H1 (cell line): ENCODE data around the gene TACC2. TPM values are rescaled to one million over a fixed set of nuclear protein-coding genes. Genes with fewer than 3 reads are reported as not detected.

Experiments used
- CTCF ChIA-PET: fragments of 300-600 bp; sonication (Branson Sonifier 250); formaldehyde crosslinking; loops from one replicate; lab custom pipeline; 2021; ENCODE audit not compliant: partially characterized antibody; lab: Charles Lee
- POLR2A ChIA-PET: fragments of 300-600 bp; sonication (Branson Sonifier 250); formaldehyde crosslinking; loops from one replicate; lab custom pipeline; 2021; ENCODE audit warnings: inconsistent platforms; ENCODE audit not compliant: partially characterized antibody; lab: Charles Lee
- DNase-seq, 2 experiments: peaks; one replicate each; pipeline versions ENCODE4 v3.0.0 to v3.0.0-alpha.2; 2010 to 2022; ENCODE audit warnings: low spot score in 2 of 2, low read depth in 1 of 2, mixed read lengths in 1 of 2
- FAIRE-seq: peaks from 2 replicates; lab custom pipeline; 2011; peaks lifted over from hg19 to GRCh38; lab: Jason Lieb, UNC
- H2AFZ ChIP-seq: 2 replicates; pipeline ENCODE4 v1.8.1; 2012; ENCODE audit warnings: low read length, inconsistent platforms
- H2AK5ac ChIP-seq: 2 replicates; pipeline ENCODE4 v1.6.1; 2013; ENCODE audit warnings: low read depth, low read length
- H2BK120ac ChIP-seq: replicated peaks from 2 replicates; pipeline ENCODE3; 2013; ENCODE audit warnings: low read depth, low read length, inconsistent platforms
- H2BK12ac ChIP-seq: 2 replicates; pipeline ENCODE4 v1.6.1; 2013; ENCODE audit warnings: low read depth, low read length
- H2BK15ac ChIP-seq: 2 replicates; pipeline ENCODE4 v1.6.1; 2013; ENCODE audit warnings: low read length
- H2BK20ac ChIP-seq: 2 replicates; pipeline ENCODE4 v1.6.1; 2013; ENCODE audit warnings: low read length
- H2BK5ac ChIP-seq: 2 replicates; pipeline ENCODE4 v1.6.1; 2013; ENCODE audit warnings: low read depth, low read length
- H3K14ac ChIP-seq: 2 replicates; pipeline ENCODE4 v1.6.1; 2013; ENCODE audit warnings: inconsistent platforms; ENCODE audit not compliant: insufficient read length
- H3K18ac ChIP-seq: 2 replicates; pipeline ENCODE4 v1.6.1; 2013; ENCODE audit warnings: low read length; ENCODE audit errors: extremely low read depth
- H3K23ac ChIP-seq: 2 replicates; pipeline ENCODE4 v1.6.1; 2013; ENCODE audit warnings: inconsistent platforms; ENCODE audit not compliant: insufficient read length
- H3K23me2 ChIP-seq: 2 replicates; pipeline ENCODE4 v1.6.1; 2013; ENCODE audit warnings: low read depth, low read length
- H3K27ac ChIP-seq: 2 replicates; pipeline ENCODE4 v1.6.1; 2011; ENCODE audit warnings: low read depth, low read length, inconsistent platforms
- H3K27me3 ChIP-seq, 4 experiments: replicated peaks in 1 of 4; 1 replicate in 1 of 4; 2 replicates in 3 of 4; pipeline versions ENCODE4 v1.6.1 to v1.8.1; 2011 to 2013; ENCODE audit warnings: low read length in 3 of 4, mild to moderate bottlenecking in 3 of 4, inconsistent platforms in 2 of 4, mixed read lengths in 2 of 4, moderate library complexity in 1 of 4; ENCODE audit not compliant: control insufficient read depth in 3 of 4, insufficient read depth in 3 of 4; ENCODE audit errors: extremely low read depth in 1 of 4
- H3K36me3 ChIP-seq, 4 experiments: 2 replicates each; pipeline versions ENCODE4 v1.6.1 to v1.8.1; 2011 to 2013; ENCODE audit warnings: mild to moderate bottlenecking in 4 of 4, low read length in 3 of 4, moderate library complexity in 2 of 4, control low read depth in 1 of 4, inconsistent platforms in 1 of 4; ENCODE audit not compliant: insufficient read depth in 4 of 4, control insufficient read depth in 2 of 4
- H3K4ac ChIP-seq: replicated peaks from 2 replicates; pipeline ENCODE3; 2013; ENCODE audit warnings: low read length, low read depth, mixed read lengths, inconsistent platforms; ENCODE audit not compliant: insufficient read length
- H3K4me1 ChIP-seq, 4 experiments: replicated peaks in 1 of 4; 1 replicate in 1 of 4; 2 replicates in 3 of 4; pipeline versions ENCODE4 v1.6.1 to v1.8.1; 2011 to 2013; ENCODE audit warnings: low read length in 3 of 4, inconsistent platforms in 2 of 4, mixed read lengths in 1 of 4; ENCODE audit not compliant: insufficient read depth in 4 of 4, control insufficient read depth in 3 of 4
- H3K4me2 ChIP-seq, 2 experiments: 2 replicates each; pipeline versions ENCODE4 v1.6.1 to v1.8.1; 2011 to 2013; ENCODE audit warnings: low read depth in 2 of 2, low read length in 2 of 2, control low read depth in 1 of 2, inconsistent platforms in 1 of 2, mild to moderate bottlenecking in 1 of 2; ENCODE audit not compliant: insufficient read depth in 1 of 2
- H3K4me3 ChIP-seq, 4 experiments: fragments of 200-600, 300-600 bp in 1 of 4; sonication (generic), shearing (Covaris generic), sonication (Bioruptor Twin) in 1 of 4; 2 replicates each; pipeline versions ENCODE4 v1.5.1 to v1.8.1; 2011 to 2016; ENCODE audit warnings: low read length in 4 of 4, low read depth in 3 of 4, control low read depth in 2 of 4, inconsistent platforms in 2 of 4, mild to moderate bottlenecking in 2 of 4, mixed read lengths in 1 of 4, moderate library complexity in 1 of 4; ENCODE audit not compliant: insufficient read depth in 2 of 4; ENCODE audit errors: extremely low read depth in 1 of 4
- H3K56ac ChIP-seq: replicated peaks from 2 replicates; pipeline ENCODE3; 2013; ENCODE audit warnings: low read depth, mild to moderate bottlenecking, mixed read lengths, low read length, inconsistent platforms; ENCODE audit not compliant: insufficient read length
- H3K79me1 ChIP-seq: 2 replicates; pipeline ENCODE4 v1.6.1; 2013; ENCODE audit warnings: low read depth, low read length, control low read depth
- H3K79me2 ChIP-seq, 2 experiments: 2 replicates each; pipeline versions ENCODE4 v1.6.1 to v1.8.1; 2012 to 2013; ENCODE audit warnings: low read length in 2 of 2, mild to moderate bottlenecking in 2 of 2, inconsistent platforms in 1 of 2; ENCODE audit not compliant: insufficient read depth in 2 of 2, control insufficient read depth in 1 of 2
- H3K9ac ChIP-seq, 4 experiments: replicated peaks in 1 of 4; 1 replicate in 1 of 4; 2 replicates in 3 of 4; pipeline versions ENCODE4 v1.6.1 to v1.8.1; 2011 to 2013; ENCODE audit warnings: low read depth in 3 of 4, low read length in 3 of 4, control low read depth in 2 of 4, mild to moderate bottlenecking in 2 of 4, moderate library complexity in 2 of 4, inconsistent platforms in 1 of 4; ENCODE audit errors: extremely low read depth in 1 of 4
- H3K9me3 ChIP-seq, 2 experiments: 2 replicates each; pipeline versions ENCODE4 v1.6.1 to v1.8.1; 2012 to 2013; ENCODE audit warnings: mild to moderate bottlenecking in 2 of 2, moderate library complexity in 2 of 2, control low read depth in 1 of 2, inconsistent platforms in 1 of 2, low read depth in 1 of 2, low read length in 1 of 2, mixed read lengths in 1 of 2; ENCODE audit not compliant: insufficient read depth in 2 of 2
- H4K20me1 ChIP-seq, 2 experiments: replicated peaks in 1 of 2; 2 replicates each; pipeline versions ENCODE3 to v1.8.1; 2011 to 2013; ENCODE audit warnings: inconsistent platforms in 2 of 2, low read length in 2 of 2, mild to moderate bottlenecking in 1 of 2; ENCODE audit not compliant: insufficient read depth in 2 of 2, control insufficient read depth in 1 of 2
- H4K5ac ChIP-seq: 2 replicates; pipeline ENCODE4 v1.6.1; 2013; ENCODE audit warnings: low read length, low read depth, mixed read lengths, inconsistent platforms; ENCODE audit not compliant: insufficient read length
- H4K8ac ChIP-seq: 2 replicates; pipeline ENCODE4 v1.8.0; 2013; ENCODE audit warnings: mild to moderate bottlenecking, moderate library complexity, low read length, inconsistent platforms; ENCODE audit not compliant: insufficient read depth; ENCODE audit errors: extremely low read depth
- H4K91ac ChIP-seq: replicated peaks from 2 replicates; pipeline ENCODE3; 2013; ENCODE audit warnings: low read length, mixed read lengths, inconsistent platforms; ENCODE audit not compliant: insufficient read length
- CBX8 ChIP-seq: fragments of 300-800, 300-1000 bp; sonication (generic); IDR thresholded peaks from 2 replicates; pipeline ENCODE4 v1.7.1; 2016; ENCODE audit warnings: low read depth, low read length, borderline replicate concordance
- EZH2 ChIP-seq: fragments of 200-600 bp; sonication (generic); IDR thresholded peaks from 2 replicates; pipeline ENCODE4 v1.7.1; 2012; ENCODE audit warnings: low read depth, mild to moderate bottlenecking, moderate library complexity, low read length, inconsistent platforms; ENCODE audit not compliant: severe bottlenecking
- GABPA ChIP-seq: IDR thresholded peaks from 2 replicates; pipeline ENCODE4 v1.6.1; 2011; ENCODE audit warnings: mild to moderate bottlenecking, low read length, moderate library complexity, borderline replicate concordance; ENCODE audit not compliant: insufficient read depth
- JUN ChIP-seq: IDR thresholded peaks from 2 replicates; pipeline ENCODE4 v1.6.1; 2011; ENCODE audit warnings: low read depth, mild to moderate bottlenecking, improper control_type of control experiment, low read length
- NANOG ChIP-seq: IDR thresholded peaks from 2 replicates; pipeline ENCODE4 v1.6.1; 2011; ENCODE audit warnings: low read length, low read depth, mild to moderate bottlenecking, inconsistent platforms; ENCODE audit not compliant: insufficient read depth, poor library complexity, severe bottlenecking
- NRF1 ChIP-seq: IDR thresholded peaks from 2 replicates; pipeline ENCODE4 v1.6.1; 2011; ENCODE audit warnings: mild to moderate bottlenecking, low read depth, low read length, improper control_type of control experiment
- RFX5 ChIP-seq: IDR thresholded peaks from 2 replicates; pipeline ENCODE4 v1.6.1; 2011; ENCODE audit warnings: low read depth, low read length, improper control_type of control experiment, borderline replicate concordance
- SIX5 ChIP-seq: IDR thresholded peaks from 2 replicates; pipeline ENCODE4 v1.6.1; 2011; ENCODE audit warnings: mild to moderate bottlenecking, low read depth, low read length
- SP1 ChIP-seq: IDR thresholded peaks from 2 replicates; pipeline ENCODE4 v1.6.1; 2011; ENCODE audit warnings: low read depth, low read length
- SP2 ChIP-seq: IDR thresholded peaks from 2 replicates; pipeline ENCODE4 v1.6.1; 2012; ENCODE audit warnings: mild to moderate bottlenecking, low read length, inconsistent platforms
- TBP ChIP-seq: IDR thresholded peaks from 2 replicates; pipeline ENCODE4 v1.6.1; 2011; ENCODE audit warnings: low read depth, low read length, improper control_type of control experiment
- WGBS, 2 experiments: shearing (Covaris generic) in 1 of 2; methylation state at CpG; one replicate each; pipeline versions ENCODE4 v1.1.6 to v1.1.7; 2013 to 2015; ENCODE audit warnings: low lambda C conversion rate in 2 of 2, mixed read lengths in 2 of 2, inconsistent platforms in 1 of 2, low coverage in 1 of 2, missing lambda C conversion rate in 1 of 2; ENCODE audit not compliant: insufficient replicate concordance in 2 of 2, insufficient coverage in 1 of 2, insufficient read length in 1 of 2; ENCODE audit errors: extremely low coverage in 1 of 2, missing lambda C conversion rate in 1 of 2; 5-methylcytosine and 5-hydroxymethylcytosine counted together
- polyA plus RNA-seq, 7 experiments: library from polyadenylated mRNA; depleted of rRNA in 3 of 7; stranded (reverse) in 5 of 7; unstranded in 2 of 7; fragments of >200 nt in 5 of 7; fragments of 200-250 nt in 2 of 7; gene quantifications; 1 replicate in 5 of 7; 2 replicates in 1 of 7; 4 replicates in 1 of 7; pipeline versions ENCODE4 v1.2.1 to v1.2.3, GENCODE V29; 2011 to 2013; ENCODE audit warnings: missing spikeins in 2 of 7, mixed read lengths in 2 of 7
- total RNA-seq: library from RNA; stranded (reverse); fragmentation: NEBNext Ultra II Directional; extraction: Animal tissue kit (Norgen Biotek cat#: 25700); gene quantifications from 2 replicates; pipeline ENCODE4 v1.2.1, GENCODE V29; 2021

The TACC2 gene
- total and polyA plus RNA-seq, 2 of the 8 experiments (the other 6 are each of a cell fraction or from before 2014, with no cell fraction given): 21.2 to 46.6 TPM

GRCh38 chr10:121975295-121976086, 13.5 kb upstream of the TACC2 start:
- Histone ChIP-seq H3K79me2 (peaks cover 0 to 16% of the 10 kb centered on the region in 2 experiments; a peak in 2 of 4 replicates), H4K20me1 (peaks cover 0 to 1% of the 10 kb centered on the region in 2 experiments), H3K9ac (peak overlapping the region in 3 of 4 experiments; percentile 21 to 91 (median 90); a peak in 3 of 7 replicates), H3K4me3 (peak overlapping the region; percentile 77 to 93 (median 83)), H3K23ac (no peak overlapping the region), H3K14ac (no peak overlapping the region), H3K79me1 (peaks cover 3% of the 10 kb centered on the region; the same call in 1 of the 2 replicates), H4K8ac (peak overlapping the region; percentile 86), H2BK20ac (peak overlapping the region; percentile 57; the same call in 1 of the 2 replicates), H2AFZ (peak overlapping the region; percentile 93; the same call in 1 of the 2 replicates), H3K56ac (no peak overlapping the region), H3K18ac (0 out of 2 replicates have a peak overlapping the region, but pooled peaks have one; percentile 84), H3K23me2 (peaks cover 8% of the 10 kb centered on the region; the same call in 1 of the 2 replicates), H3K27ac (peak overlapping the region; percentile 91; the same call in 1 of the 2 replicates), H2BK12ac (no peak overlapping the region), H4K5ac (peak overlapping the region; percentile 41), H2BK120ac (no peak overlapping the region), H2BK5ac (0 out of 2 replicates have a peak overlapping the region, but pooled peaks have one; percentile 28), H3K9me3 (peaks cover 18 to 29% of the 10 kb centered on the region in 2 experiments), H2BK15ac (peak overlapping the region; percentile 23; the same call in 1 of the 2 replicates), H4K91ac (peak overlapping the region; percentile 75), H3K4me2 (peak overlapping the region; percentile 70 to 81), H3K4me1 (peaks cover 0 to 3% (median 1%) of the 10 kb centered on the region in 4 experiments; a peak in 2 of 7 replicates), H2AK5ac (no peak overlapping the region), H3K36me3 (peaks cover 3 to 7% (median 6%) of the 10 kb centered on the region in 4 experiments; a peak in 6 of 8 replicates), H3K27me3 (no peaks in the 10 kb centered on the region), H3K4ac (peak overlapping the region; percentile 40)
- ChIA-PET POLR2A (interaction anchor here (1.0 to 3.5 kb wide), 14 partner anchors 9 to 213 kb away, joined by 3 to 18 read pairs (median 4); partner anchors contain the start of genes ATE1 and TACC2), CTCF (interaction anchor here (0.7 to 1.7 kb wide), 7 partner anchors 8 to 91 kb away, joined by 3 to 7 read pairs (median 3); no protein-coding TSS in a partner anchor)
- WGBS, 2 experiments: 56% methylated on average over 20 of the region's 21 CpGs; no CpG with 5 or more reads in 1 of the 2 experiments
- no peak for FAIRE-seq
- no peak for DNase-seq
- TF ChIP-seq EZH2 (no peak), NANOG (peak; percentile 76), SP1 (no peak), SP2 (no peak), CBX8 (no peak), SIX5 (no peak), JUN (no peak), RFX5 (no peak), NRF1 (no peak), TBP (no peak), GABPA (0 out of 2 replicates have a peak, but pooled peaks have one; percentile 14)
